ENCODE results near the gene DIPK1B. TPM values are rescaled to one million over a fixed set of nuclear protein-coding genes. Genes with fewer than 3 reads are reported as not detected.

The DIPK1B gene
- total and polyA plus RNA-seq, 2 donors (not counting 3 experiments of a cell fraction or from before 2014, with no cell fraction given), result 253 to 441 TPM

- no peak for FAIRE-seq
- POLR2A ChIA-PET, result no interaction called here
These were observed 29.7 kb downstream of the DIPK1B start for GRCh38 chr9:136741883-136742571.

GRCh38 chr9:136742591-136743391 lies 30.4 kb downstream of the DIPK1B start, which contains the start of gene LCN10:
Gene LCN10, minus strand, starts transcription at chr9:136742940. Its CDS starts 37 bp downstream, at chr9:136742903.
- no TSS peak for BruUV-seq (replicated peaks)
- dilution Hi-C loops (cut with MboI; ENCODE audit: extremely low pct_ligation_motif_present, low sequenced_read_pairs) (no loop called here), intact Hi-C loops (cut with micrococcal nuclease) (no loop called here)
- H3K79me2 ChIP-seq (ENCODE audit: control insufficient read depth, insufficient read depth, low read length), result no peaks in the 10 kb centered on the region
- H3K9ac ChIP-seq (replicated peaks; ENCODE audit: extremely low read depth, insufficient read depth, low read length), result no peak within 1 kb of the TSS
- no peaks in the 10 kb centered on the region for H3K4me1 ChIP-seq (ENCODE audit: control insufficient read depth, extremely low read depth, insufficient read depth, low read length)
- no peak within 1 kb of the TSS for H3K4me2 ChIP-seq (ENCODE audit: insufficient read depth, low read length)
- H3K4me3 ChIP-seq (replicated peaks in 1 of 3; ENCODE audit: insufficient read depth in 1 of 3, low read depth in 1 of 3, low read length in 3 of 3), result no peak within 1 kb of the TSS
- no peaks in the 10 kb centered on the region for H3K9me1 ChIP-seq (replicated peaks; ENCODE audit: control insufficient read depth, extremely low read depth, insufficient read depth, low read length)
- H3K9me3 ChIP-seq (replicated peaks; ENCODE audit: control insufficient read depth, insufficient read depth, low read length), result no peaks in the 10 kb centered on the region
- peaks cover 0 to 5% of the 10 kb centered on the region in 2 experiments for H3K27me3 ChIP-seq (ENCODE audit: control insufficient read depth in 2 of 2, insufficient read depth in 2 of 2, low read length in 2 of 2)
- no peak for FAIRE-seq
- no peak within 1 kb of the TSS for H3K27ac ChIP-seq (ENCODE audit: insufficient read depth, low read depth, low read length)
- H2AFZ ChIP-seq (ENCODE audit: low read depth, low read length), result no peak within 1 kb of the TSS
- CTCF ChIA-PET, result interaction anchor here (1.0 to 6.0 kb wide), 4 partner anchors 12 to 56 kb away, joined by 3 to 31 read pairs (median 4); no protein-coding TSS in a partner anchor
- DNase-seq (ENCODE audit: low read depth, low spot score), result no peak
- POLR2A ChIA-PET, result no interaction called here
- no peak for TF ChIP-seq MYC (IDR thresholded peaks at IDR 0.05; ENCODE audit: low read depth, low read length)
- no peak for TF ChIP-seq EZH2 (IDR thresholded peaks at IDR 0.05; ENCODE audit: borderline replicate concordance, low read depth, low read length, severe bottlenecking)
- TF ChIP-seq MAX (IDR thresholded peaks at IDR 0.05; ENCODE audit: insufficient read depth, insufficient read length), result no peak
- TF ChIP-seq JUN (IDR thresholded peaks at IDR 0.05; ENCODE audit: borderline replicate concordance, insufficient read depth, insufficient read length, low read depth), result no peak
- TF ChIP-seq GATA2 (IDR thresholded peaks at IDR 0.05; ENCODE audit: insufficient read depth, insufficient read length, low read depth, low read length), result no peak
- TF ChIP-seq POLR2AphosphoS5 (IDR thresholded peaks at IDR 0.05; ENCODE audit: insufficient read depth, low read depth, low read length), result no peak
- peak; percentile 28 to 64 for TF ChIP-seq CTCF (IDR thresholded peaks at IDR 0.05; ENCODE audit: extremely low read depth in 1 of 2, insufficient read depth in 1 of 2, low read depth in 1 of 2, low read length in 2 of 2)
- no peak for TF ChIP-seq POLR2A (IDR thresholded peaks at IDR 0.05; ENCODE audit: low read depth, low read length)
- no peak for TF ChIP-seq FOS (IDR thresholded peaks at IDR 0.05; ENCODE audit: borderline replicate concordance, insufficient read depth, low read length)
- H4K20me1 ChIP-seq (replicated peaks; ENCODE audit: control insufficient read depth, extremely low read depth, insufficient read depth, low read length), result no peaks in the 10 kb centered on the region
- H3K36me3 ChIP-seq (ENCODE audit: control insufficient read depth in 2 of 2, extremely low read depth in 1 of 2, insufficient read depth in 2 of 2, low read length in 2 of 2), result no peaks in the 10 kb centered on the region

More at GRCh38 chr9:136741883-136742571, 29.7 kb downstream of the DIPK1B start:
- Histone ChIP-seq H4K20me1 (replicated peaks; ENCODE audit: control insufficient read depth, extremely low read depth, insufficient read depth, low read length) (no peaks in the 10 kb centered on the region), H3K9ac (replicated peaks; ENCODE audit: extremely low read depth, insufficient read depth, low read length) (no peak overlapping the region), H3K36me3 (ENCODE audit: control insufficient read depth in 2 of 2, extremely low read depth in 1 of 2, insufficient read depth in 2 of 2, low read length in 2 of 2) (no peaks in the 10 kb centered on the region), H3K27me3 (ENCODE audit: control insufficient read depth in 2 of 2, insufficient read depth in 2 of 2, low read length in 2 of 2) (peaks cover 0 to 5% of the 10 kb centered on the region in 2 experiments), H3K4me1 (ENCODE audit: control insufficient read depth, extremely low read depth, insufficient read depth, low read length) (no peaks in the 10 kb centered on the region), H3K4me3 (replicated peaks in 1 of 3; ENCODE audit: insufficient read depth in 1 of 3, low read depth in 1 of 3, low read length in 3 of 3) (no peak overlapping the region), H3K79me2 (ENCODE audit: control insufficient read depth, insufficient read depth, low read length) (no peaks in the 10 kb centered on the region), H2AFZ (ENCODE audit: low read depth, low read length) (no peak overlapping the region), H3K27ac (ENCODE audit: insufficient read depth, low read depth, low read length) (no peak overlapping the region), H3K4me2 (ENCODE audit: insufficient read depth, low read length) (no peak overlapping the region), H3K9me3 (replicated peaks; ENCODE audit: control insufficient read depth, insufficient read depth, low read length) (no peaks in the 10 kb centered on the region), H3K9me1 (replicated peaks; ENCODE audit: control insufficient read depth, extremely low read depth, insufficient read depth, low read length) (no peaks in the 10 kb centered on the region)
- dilution Hi-C loops (cut with MboI; ENCODE audit: extremely low pct_ligation_motif_present, low sequenced_read_pairs), result no loop called here
- no peak for DNase-seq (ENCODE audit: low read depth, low spot score)
- intact Hi-C loops (cut with micrococcal nuclease), result no loop called here
- no TSS peak for BruUV-seq (replicated peaks)
- TF ChIP-seq GATA2 (IDR thresholded peaks at IDR 0.05; ENCODE audit: insufficient read depth, insufficient read length, low read depth, low read length), result no peak
- CTCF ChIA-PET, result interaction anchor here (1.3 to 6.0 kb wide), 2 partner anchors 13 kb away, joined by 3 to 31 read pairs; no protein-coding TSS in a partner anchor
